GM12878 (cell line): ENCODE measurements around the gene BCAR3. TPM values are rescaled to one million over a fixed set of nuclear protein-coding genes. Genes with fewer than 3 reads are reported as not detected.
A peak's percentile ranks its signal among the peaks of the same experiment; 100 is the strongest.

Experiments
- BMI1 ChIP-seq: fragments of 450-650 bp; IDR thresholded peaks from 2 replicates; pipeline ENCODE4 v1.6.1; 2016; ENCODE audit warnings: mild to moderate bottlenecking, moderate library complexity, borderline replicate concordance
- CBFB ChIP-seq: IDR thresholded peaks from 2 replicates; pipeline ENCODE4 v1.6.1; 2016; ENCODE audit warnings: antibody characterized with exemption, low read depth
- CHD1 ChIP-seq: IDR thresholded peaks from 2 replicates; pipeline ENCODE4 v1.6.1; 2012; ENCODE audit warnings: low read depth, low read length, improper control_type of control experiment
- ESRRA ChIP-seq: IDR thresholded peaks from 2 replicates; pipeline ENCODE4 v1.6.1; 2012; ENCODE audit warnings: mild to moderate bottlenecking, low read length, improper control_type of control experiment
- EZH2 ChIP-seq: IDR thresholded peaks from 2 replicates; pipeline ENCODE4 v1.6.1; 2012; ENCODE audit warnings: low read depth, mild to moderate bottlenecking, control low read depth, inconsistent platforms, low read length, borderline replicate concordance; ENCODE audit not compliant: control insufficient read depth
- HCFC1 ChIP-seq: fragments of 150-350 bp; IDR thresholded peaks from 2 replicates; pipeline ENCODE4 v1.6.1; 2014; ENCODE audit warnings: low read length
- IKZF2 ChIP-seq, 2 experiments: fragments of 450-650 bp; IDR thresholded peaks; 2 replicates each; pipeline ENCODE4 v1.6.1; 2017; ENCODE audit warnings: mild to moderate bottlenecking in 2 of 2, moderate library complexity in 2 of 2
- MXI1 ChIP-seq: fragments of 150-350 bp; IDR thresholded peaks from 2 replicates; pipeline ENCODE4 v1.6.1; 2011; ENCODE audit warnings: low read depth, mild to moderate bottlenecking, inconsistent platforms, low read length, improper control_type of control experiment
- MYC ChIP-seq: IDR thresholded peaks from 2 replicates; pipeline ENCODE4 v1.6.1; 2011; ENCODE audit warnings: mild to moderate bottlenecking, low read length, moderate library complexity, inconsistent platforms; ENCODE audit not compliant: insufficient read depth, insufficient replicate concordance, insufficient read length, severe bottlenecking
- NFXL1 ChIP-seq: fragments of 450-650 bp; IDR thresholded peaks from 2 replicates; pipeline ENCODE4 v1.6.1; 2017; ENCODE audit warnings: antibody characterized with exemption, mild to moderate bottlenecking, borderline replicate concordance
- NR2C2 ChIP-seq: IDR thresholded peaks from 2 replicates; pipeline ENCODE4 v1.6.1; 2011; ENCODE audit warnings: borderline replicate concordance, low read depth; ENCODE audit not compliant: control insufficient read depth, insufficient read length
- NR2F1 ChIP-seq: fragments of 450-650 bp; conservative IDR thresholded peaks from 2 replicates; pipeline ENCODE4 v1.6.1; 2017; ENCODE audit warnings: mild to moderate bottlenecking
- NRF1 ChIP-seq: conservative IDR thresholded peaks from 2 replicates; pipeline ENCODE4 v1.6.1; 2011; ENCODE audit warnings: mild to moderate bottlenecking, low read depth, low read length, improper control_type of control experiment
- POLR2AphosphoS2 ChIP-seq: IDR thresholded peaks from 2 replicates; pipeline ENCODE4 v1.6.1; 2011; ENCODE audit warnings: low read depth, mild to moderate bottlenecking, low read length, improper control_type of control experiment, moderate library complexity
- SIN3A ChIP-seq: IDR thresholded peaks from 2 replicates; pipeline ENCODE4 v1.6.1; 2012; ENCODE audit warnings: low read depth, low read length, improper control_type of control experiment
- ZSCAN29 ChIP-seq: fragments of 450-650 bp; IDR thresholded peaks from 2 replicates; pipeline ENCODE4 v1.6.1; 2017; ENCODE audit warnings: mild to moderate bottlenecking, moderate library complexity
- polyA plus RNA-seq, 11 experiments: library from polyadenylated mRNA; depleted of rRNA in 4 of 11; unstranded in 6 of 11; stranded (reverse) in 5 of 11; fragments of >200 nt; fragmentation: Nextera tagmentation in 4 of 11; fragmentation: Illumina TruSeq in 1 of 11; extraction: Ambion mirVana in 4 of 11; extraction: Trizol in 1 of 11; gene quantifications; 1 replicate in 1 of 11; 2 replicates in 10 of 11; pipeline versions ENCODE4 v1.2.1 to v1.2.3, GENCODE V29; 2011 to 2016; ENCODE audit warnings: inconsistent platforms in 2 of 11, missing spikeins in 2 of 11, low read depth in 1 of 11
- total RNA-seq, 4 experiments: library from RNA; depleted of rRNA in 3 of 4; stranded (reverse); fragments of >200 nt in 3 of 4; fragmentation: Illumina TruSeq in 1 of 4; extraction: Trizol in 1 of 4; gene quantifications; 2 replicates each; pipeline versions ENCODE4 v1.2.1 to v1.2.3, GENCODE V29; 2013 to 2021
- TF ChIP-seq, protein P1 (sequence below): IDR thresholded peaks from 2 replicates; pipeline ENCODE4 v1.6.1; 2012; ENCODE audit warnings: mild to moderate bottlenecking, low read depth, low read length
- TF ChIP-seq, protein P2 (sequence below): fragments of 450-650 bp; IDR thresholded peaks from 2 replicates; pipeline ENCODE4 v1.6.1; 2017; ENCODE audit warnings: antibody characterized with exemption, mild to moderate bottlenecking, moderate library complexity
- TF ChIP-seq, protein P3 (sequence below): fragments of 450-650 bp; IDR thresholded peaks from 2 replicates; pipeline ENCODE4 v1.6.1; 2017; ENCODE audit warnings: borderline replicate concordance
- TF ChIP-seq, protein P4 (sequence below): fragments of 450-650 bp; formaldehyde crosslinking; IDR thresholded peaks from 2 replicates; pipeline ENCODE4 v1.4.0; 2022; ENCODE audit warnings: mild to moderate bottlenecking, moderate library complexity

BCAR3 gene
- total and polyA plus RNA-seq, 10 of the 15 experiments (the other 5 are each of a cell fraction or from before 2014, with no cell fraction given): 1.3 to 6.6 (median 1.8) TPM

DNA sequence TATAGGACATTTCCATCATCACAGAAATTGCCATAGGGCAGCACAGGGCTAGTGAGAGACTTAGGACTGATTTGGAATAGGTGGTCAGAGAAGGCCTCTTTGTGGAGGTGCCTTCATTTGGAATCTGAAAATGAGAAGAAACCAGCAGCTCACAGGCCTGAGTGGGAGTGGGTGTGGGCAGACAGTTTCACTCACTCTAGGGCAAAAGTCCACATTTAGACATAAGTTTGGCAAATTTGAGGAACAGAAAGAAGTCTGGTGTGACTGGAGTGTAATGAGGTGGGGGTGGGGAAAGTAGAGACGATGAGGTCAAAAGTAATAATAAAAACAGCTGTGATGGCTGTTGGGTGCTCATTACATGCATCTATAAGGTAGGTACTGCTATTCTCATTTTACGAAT lies 22.4 kb upstream of the BCAR3 start (continued):
- TF ChIP-seq, protein P1, sequence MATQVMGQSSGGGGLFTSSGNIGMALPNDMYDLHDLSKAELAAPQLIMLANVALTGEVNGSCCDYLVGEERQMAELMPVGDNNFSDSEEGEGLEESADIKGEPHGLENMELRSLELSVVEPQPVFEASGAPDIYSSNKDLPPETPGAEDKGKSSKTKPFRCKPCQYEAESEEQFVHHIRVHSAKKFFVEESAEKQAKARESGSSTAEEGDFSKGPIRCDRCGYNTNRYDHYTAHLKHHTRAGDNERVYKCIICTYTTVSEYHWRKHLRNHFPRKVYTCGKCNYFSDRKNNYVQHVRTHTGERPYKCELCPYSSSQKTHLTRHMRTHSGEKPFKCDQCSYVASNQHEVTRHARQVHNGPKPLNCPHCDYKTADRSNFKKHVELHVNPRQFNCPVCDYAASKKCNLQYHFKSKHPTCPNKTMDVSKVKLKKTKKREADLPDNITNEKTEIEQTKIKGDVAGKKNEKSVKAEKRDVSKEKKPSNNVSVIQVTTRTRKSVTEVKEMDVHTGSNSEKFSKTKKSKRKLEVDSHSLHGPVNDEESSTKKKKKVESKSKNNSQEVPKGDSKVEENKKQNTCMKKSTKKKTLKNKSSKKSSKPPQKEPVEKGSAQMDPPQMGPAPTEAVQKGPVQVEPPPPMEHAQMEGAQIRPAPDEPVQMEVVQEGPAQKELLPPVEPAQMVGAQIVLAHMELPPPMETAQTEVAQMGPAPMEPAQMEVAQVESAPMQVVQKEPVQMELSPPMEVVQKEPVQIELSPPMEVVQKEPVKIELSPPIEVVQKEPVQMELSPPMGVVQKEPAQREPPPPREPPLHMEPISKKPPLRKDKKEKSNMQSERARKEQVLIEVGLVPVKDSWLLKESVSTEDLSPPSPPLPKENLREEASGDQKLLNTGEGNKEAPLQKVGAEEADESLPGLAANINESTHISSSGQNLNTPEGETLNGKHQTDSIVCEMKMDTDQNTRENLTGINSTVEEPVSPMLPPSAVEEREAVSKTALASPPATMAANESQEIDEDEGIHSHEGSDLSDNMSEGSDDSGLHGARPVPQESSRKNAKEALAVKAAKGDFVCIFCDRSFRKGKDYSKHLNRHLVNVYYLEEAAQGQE: peak; percentile 51; the same call in 1 of the 2 replicates
- TF ChIP-seq IKZF2 (IDR thresholded peaks at IDR 0.05) (peak; percentile 98), EZH2 (no peak), MYC (no peak), NR2C2 (no peak), MXI1 (no peak), NFXL1 (no peak), ZSCAN29 (no peak; the same call in 1 of the 2 replicates), NR2F1 (peak; percentile 82), SIN3A (no peak), BMI1 (peak; percentile 90), ESRRA (no peak; the same call in 1 of the 2 replicates), HCFC1 (no peak), NRF1 (no peak), CBFB (peak; percentile 78; the same call in 1 of the 2 replicates), POLR2AphosphoS2 (no peak), CHD1 (no peak)
- TF ChIP-seq, protein P2, sequence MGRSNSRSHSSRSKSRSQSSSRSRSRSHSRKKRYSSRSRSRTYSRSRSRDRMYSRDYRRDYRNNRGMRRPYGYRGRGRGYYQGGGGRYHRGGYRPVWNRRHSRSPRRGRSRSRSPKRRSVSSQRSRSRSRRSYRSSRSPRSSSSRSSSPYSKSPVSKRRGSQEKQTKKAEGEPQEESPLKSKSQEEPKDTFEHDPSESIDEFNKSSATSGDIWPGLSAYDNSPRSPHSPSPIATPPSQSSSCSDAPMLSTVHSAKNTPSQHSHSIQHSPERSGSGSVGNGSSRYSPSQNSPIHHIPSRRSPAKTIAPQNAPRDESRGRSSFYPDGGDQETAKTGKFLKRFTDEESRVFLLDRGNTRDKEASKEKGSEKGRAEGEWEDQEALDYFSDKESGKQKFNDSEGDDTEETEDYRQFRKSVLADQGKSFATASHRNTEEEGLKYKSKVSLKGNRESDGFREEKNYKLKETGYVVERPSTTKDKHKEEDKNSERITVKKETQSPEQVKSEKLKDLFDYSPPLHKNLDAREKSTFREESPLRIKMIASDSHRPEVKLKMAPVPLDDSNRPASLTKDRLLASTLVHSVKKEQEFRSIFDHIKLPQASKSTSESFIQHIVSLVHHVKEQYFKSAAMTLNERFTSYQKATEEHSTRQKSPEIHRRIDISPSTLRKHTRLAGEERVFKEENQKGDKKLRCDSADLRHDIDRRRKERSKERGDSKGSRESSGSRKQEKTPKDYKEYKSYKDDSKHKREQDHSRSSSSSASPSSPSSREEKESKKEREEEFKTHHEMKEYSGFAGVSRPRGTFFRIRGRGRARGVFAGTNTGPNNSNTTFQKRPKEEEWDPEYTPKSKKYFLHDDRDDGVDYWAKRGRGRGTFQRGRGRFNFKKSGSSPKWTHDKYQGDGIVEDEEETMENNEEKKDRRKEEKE: no peak
- TF ChIP-seq, protein P3, sequence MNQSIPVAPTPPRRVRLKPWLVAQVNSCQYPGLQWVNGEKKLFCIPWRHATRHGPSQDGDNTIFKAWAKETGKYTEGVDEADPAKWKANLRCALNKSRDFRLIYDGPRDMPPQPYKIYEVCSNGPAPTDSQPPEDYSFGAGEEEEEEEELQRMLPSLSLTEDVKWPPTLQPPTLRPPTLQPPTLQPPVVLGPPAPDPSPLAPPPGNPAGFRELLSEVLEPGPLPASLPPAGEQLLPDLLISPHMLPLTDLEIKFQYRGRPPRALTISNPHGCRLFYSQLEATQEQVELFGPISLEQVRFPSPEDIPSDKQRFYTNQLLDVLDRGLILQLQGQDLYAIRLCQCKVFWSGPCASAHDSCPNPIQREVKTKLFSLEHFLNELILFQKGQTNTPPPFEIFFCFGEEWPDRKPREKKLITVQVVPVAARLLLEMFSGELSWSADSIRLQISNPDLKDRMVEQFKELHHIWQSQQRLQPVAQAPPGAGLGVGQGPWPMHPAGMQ: peak; percentile 40; the same call in 1 of the 2 replicates
- TF ChIP-seq, protein P4, sequence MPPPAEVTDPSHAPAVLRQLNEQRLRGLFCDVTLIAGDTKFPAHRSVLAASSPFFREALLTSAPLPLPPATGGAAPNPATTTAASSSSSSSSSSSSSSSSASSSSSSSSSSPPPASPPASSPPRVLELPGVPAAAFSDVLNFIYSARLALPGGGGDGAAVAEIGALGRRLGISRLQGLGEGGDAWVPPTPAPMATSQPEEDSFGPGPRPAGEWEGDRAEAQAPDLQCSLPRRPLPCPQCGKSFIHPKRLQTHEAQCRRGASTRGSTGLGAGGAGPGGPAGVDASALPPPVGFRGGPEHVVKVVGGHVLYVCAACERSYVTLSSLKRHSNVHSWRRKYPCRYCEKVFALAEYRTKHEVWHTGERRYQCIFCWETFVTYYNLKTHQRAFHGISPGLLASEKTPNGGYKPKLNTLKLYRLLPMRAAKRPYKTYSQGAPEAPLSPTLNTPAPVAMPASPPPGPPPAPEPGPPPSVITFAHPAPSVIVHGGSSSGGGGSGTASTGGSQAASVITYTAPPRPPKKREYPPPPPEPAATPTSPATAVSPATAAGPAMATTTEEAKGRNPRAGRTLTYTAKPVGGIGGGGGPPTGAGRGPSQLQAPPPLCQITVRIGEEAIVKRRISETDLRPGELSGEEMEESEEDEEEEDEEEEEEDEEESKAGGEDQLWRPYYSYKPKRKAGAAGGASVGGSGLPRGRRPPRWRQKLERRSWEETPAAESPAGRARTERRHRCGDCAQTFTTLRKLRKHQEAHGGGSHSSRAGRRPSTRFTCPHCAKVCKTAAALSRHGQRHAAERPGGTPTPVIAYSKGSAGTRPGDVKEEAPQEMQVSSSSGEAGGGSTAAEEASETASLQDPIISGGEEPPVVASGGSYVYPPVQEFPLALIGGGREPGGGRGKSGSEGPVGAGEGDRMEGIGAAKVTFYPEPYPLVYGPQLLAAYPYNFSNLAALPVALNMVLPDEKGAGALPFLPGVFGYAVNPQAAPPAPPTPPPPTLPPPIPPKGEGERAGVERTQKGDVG: no peak
